Astrocyte of the cerebellum (primary cell): ENCODE results near the gene OR6B1.
"Not testable (repeated sequence)": the region's sequence is repeated elsewhere in the genome, so short reads cannot be mapped to it uniquely, and the experiment has no call there.

Experiments used
- DNase-seq: peaks from one replicate; pipeline ENCODE4 v3.0.0-alpha.2; 2011; ENCODE audit warnings: low read depth
- H3K4me3 ChIP-seq: 2 replicates; pipeline ENCODE4 v1.5.1; 2011; ENCODE audit warnings: mild to moderate bottlenecking, low read depth, low read length, moderate library complexity
- in situ Hi-C: cut with HindIII; loops from 2 replicates; pipeline ENCODE4 v1.10.0; 2017; ENCODE audit warnings: low sequenced_read_pairs
- TF ChIP-seq, protein P1 (sequence below): IDR thresholded peaks from 2 replicates; pipeline ENCODE4 v1.5.1; 2012; ENCODE audit warnings: low read length, low read depth, moderate library complexity, mild to moderate bottlenecking; ENCODE audit errors: missing control alignments

OR6B1 gene

DNA sequence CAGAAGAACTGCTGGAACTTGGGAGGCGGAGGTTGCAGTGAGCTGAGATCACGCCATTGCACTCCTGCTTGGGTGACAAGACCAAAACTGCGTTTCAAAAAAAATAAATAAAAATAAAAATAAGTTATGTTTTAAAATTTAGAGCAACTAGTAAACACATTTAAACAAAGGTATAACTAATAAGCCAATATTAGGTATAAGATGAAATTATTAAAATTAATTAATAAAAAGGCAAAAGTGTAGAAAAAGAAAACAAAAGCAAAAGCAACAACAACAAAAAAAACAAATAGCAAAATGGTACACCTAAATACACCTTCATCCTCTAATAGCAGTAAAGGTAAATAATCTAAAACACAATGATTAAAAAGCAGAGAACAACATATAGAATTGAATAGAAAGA is 6.2 kb upstream of the OR6B1 start:
- H3K4me3 ChIP-seq, result no peak overlapping the region
- DNase-seq, result no peak
- in situ Hi-C loops, result no loop called here
- TF ChIP-seq, protein P1, sequence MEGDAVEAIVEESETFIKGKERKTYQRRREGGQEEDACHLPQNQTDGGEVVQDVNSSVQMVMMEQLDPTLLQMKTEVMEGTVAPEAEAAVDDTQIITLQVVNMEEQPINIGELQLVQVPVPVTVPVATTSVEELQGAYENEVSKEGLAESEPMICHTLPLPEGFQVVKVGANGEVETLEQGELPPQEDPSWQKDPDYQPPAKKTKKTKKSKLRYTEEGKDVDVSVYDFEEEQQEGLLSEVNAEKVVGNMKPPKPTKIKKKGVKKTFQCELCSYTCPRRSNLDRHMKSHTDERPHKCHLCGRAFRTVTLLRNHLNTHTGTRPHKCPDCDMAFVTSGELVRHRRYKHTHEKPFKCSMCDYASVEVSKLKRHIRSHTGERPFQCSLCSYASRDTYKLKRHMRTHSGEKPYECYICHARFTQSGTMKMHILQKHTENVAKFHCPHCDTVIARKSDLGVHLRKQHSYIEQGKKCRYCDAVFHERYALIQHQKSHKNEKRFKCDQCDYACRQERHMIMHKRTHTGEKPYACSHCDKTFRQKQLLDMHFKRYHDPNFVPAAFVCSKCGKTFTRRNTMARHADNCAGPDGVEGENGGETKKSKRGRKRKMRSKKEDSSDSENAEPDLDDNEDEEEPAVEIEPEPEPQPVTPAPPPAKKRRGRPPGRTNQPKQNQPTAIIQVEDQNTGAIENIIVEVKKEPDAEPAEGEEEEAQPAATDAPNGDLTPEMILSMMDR, result no peak

DNA sequence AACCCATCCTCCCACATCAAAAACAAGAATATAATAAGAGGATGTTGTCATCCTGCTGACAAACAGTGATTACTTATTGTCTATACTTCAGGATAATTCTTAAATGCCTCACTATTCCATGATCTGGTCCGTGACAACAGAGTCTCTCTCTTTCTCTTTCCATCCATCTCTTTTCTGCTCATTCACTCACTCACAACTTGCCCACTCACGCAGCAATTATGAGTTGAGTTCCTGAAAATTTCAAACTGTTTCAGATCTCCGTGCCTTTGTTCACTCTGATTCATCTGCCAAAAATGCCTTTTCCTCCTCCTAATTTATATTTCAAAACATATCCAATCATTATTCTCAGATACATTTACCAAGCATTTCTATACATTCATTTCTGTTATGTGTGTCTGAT is 1.4 kb downstream of the OR6B1 start:
- in situ Hi-C loops, result no loop called here
- TF ChIP-seq, protein P1, result no peak
- no peak for DNase-seq
- H3K4me3 ChIP-seq, result no peak overlapping the region

DNA sequence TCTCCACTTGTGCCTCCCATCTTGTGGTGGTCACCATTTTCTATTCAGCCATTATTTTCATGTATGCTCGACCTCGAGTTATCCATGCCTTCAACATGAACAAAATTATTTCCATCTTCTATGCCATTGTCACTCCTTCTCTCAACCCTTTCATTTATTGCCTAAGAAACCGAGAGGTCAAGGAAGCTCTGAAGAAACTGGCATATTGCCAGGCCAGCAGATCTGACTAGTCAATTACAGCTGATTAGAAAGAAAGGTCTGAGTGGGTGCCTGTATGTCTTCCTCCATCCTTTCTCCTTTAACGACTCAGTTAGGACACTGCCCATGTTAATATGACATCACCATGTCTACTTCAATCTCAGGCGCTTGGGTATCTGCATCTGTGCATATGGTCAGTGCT is 4.6 kb downstream of the OR6B1 start:
- in situ Hi-C loops, result no loop called here

DNA sequence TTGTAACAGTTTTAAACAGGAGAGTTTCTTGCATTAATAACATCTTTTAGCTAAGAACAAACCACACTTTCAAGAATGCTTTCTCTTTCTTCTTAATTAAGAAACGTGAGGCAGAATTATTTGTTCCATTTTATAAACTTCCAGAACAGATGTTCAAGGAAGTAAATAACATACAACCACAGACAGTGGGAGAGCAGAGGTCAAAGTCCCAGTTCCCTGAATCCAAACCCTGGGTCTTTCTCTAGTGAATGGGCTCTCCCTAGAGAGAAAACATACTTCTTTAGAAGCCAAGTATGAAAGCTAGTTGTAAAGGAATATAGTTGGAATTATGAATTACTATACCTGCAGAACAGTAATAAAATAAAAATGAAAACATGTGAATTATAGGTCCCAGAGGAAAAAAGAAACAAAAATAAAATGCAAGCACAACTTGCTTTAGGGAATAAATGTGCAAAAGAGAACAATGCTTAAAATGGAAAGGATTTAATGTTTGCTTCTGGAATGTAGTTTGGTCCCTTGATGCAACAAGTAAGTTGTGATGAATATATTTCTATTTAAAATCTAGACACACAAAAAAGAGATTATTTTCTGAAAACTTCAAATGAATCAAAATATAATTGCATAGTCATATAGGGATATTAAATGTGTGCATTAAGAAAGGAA is 6.0 kb downstream of the OR6B1 start:
- H3K4me3 ChIP-seq, result no peak overlapping the region
- DNase-seq, result no peak
- in situ Hi-C loops, result no loop called here
- TF ChIP-seq, protein P1, result no peak

More for the DNA sequence above, 4.6 kb downstream of the OR6B1 start:
- H3K4me3 ChIP-seq, result no peak overlapping the region
- DNase-seq, result no peak
- TF ChIP-seq, protein P1, result no peak

DNA sequence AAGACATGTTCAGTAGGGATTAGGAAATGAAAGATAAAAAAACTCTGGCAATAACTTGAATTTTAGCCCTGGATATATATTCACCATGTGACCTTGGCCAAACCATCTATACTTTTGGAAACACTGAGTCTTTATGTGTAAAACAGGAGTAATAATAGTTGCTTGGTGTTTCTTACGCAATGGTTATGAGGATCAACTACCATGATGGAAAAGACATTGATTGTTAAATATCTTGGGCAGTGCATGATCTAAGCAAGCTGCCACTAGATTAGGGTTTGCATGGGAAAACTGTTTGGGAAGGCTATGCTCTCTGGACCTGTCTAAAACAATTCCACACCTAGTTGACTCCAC is 6.5 kb downstream of the OR6B1 start:
- in situ Hi-C loops, result no loop called here
- H3K4me3 ChIP-seq, result no peak overlapping the region
- no peak for DNase-seq
- TF ChIP-seq, protein P1, result no peak

DNA sequence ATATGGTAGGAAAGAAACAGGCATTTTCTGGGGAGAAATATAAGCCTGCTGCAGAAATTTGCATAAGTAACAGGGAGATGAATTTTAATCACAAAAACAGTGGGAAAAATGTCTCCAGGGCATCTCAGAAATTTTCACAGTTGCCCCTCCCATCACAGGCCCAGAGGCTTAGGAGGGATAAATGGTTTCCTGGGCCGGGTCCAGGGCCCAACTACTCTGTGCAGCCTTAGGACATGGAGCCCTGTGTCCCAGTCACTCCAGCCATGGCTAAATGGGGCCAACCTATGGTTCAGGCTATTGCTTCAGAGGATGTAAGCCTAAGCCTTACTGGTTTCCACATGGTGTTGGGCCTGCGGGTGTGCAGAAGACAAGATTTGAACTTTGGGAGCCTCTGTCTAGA is 9.2 kb downstream of the OR6B1 start:
- TF ChIP-seq, protein P1, result no peak

DNA sequence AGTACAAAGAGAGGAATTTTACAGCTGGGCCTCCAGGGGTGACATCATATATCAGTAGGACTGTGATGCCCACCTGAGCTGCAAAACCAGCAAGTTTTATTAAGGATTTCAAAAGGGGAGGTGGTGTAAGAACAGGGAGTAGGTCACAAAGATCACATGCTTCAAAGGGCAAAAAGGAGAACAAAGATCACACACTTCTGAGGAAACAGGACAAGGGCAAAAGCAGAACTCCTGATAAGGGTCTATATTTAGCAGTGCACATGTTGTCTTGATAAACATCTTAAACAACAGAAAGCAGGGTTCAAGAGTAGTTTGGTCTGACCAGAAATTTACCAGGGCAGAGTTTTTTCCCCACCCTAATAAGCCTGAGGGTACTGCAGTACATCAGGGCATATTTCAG is 9.9 kb downstream of the OR6B1 start:
- in situ Hi-C loops, DNase-seq: not testable (repeated sequence)

More for the DNA sequence above, 9.2 kb downstream of the OR6B1 start:
- in situ Hi-C loops, result no loop called here
- H3K4me3 ChIP-seq, result no peak overlapping the region
- DNase-seq, result no peak

DNA sequence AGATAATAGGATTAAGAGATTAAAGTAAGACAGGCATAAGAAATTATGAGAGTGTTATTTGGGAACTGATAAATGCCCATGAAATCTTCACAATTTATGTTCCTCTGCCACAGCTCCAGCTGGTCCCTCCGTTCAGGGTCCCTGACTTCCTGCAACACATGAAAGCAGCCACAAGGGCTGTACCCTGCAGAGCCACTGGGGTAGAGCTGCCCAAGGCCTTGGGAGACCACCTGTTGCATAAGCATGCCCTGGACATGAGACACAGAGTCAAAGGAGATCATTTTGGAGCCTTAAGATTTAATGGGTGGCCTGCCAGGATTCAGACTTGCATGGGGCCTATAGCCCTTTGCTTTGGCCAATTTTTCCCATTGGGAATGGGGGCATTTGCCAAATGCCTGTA is 10.7 kb downstream of the OR6B1 start:
- H3K4me3 ChIP-seq, in situ Hi-C loops, DNase-seq: not testable (repeated sequence)

More for the DNA sequence above, 9.9 kb downstream of the OR6B1 start:
- not testable (repeated sequence) for H3K4me3 ChIP-seq
